Panc1 (cell line): ENCODE results near the gene SMIM1. TPM values are rescaled to one million over a fixed set of nuclear protein-coding genes. Genes with fewer than 3 reads are reported as not detected.
A peak's percentile ranks its signal among the peaks of the same experiment; 100 is the strongest.

Source experiments
- ATAC-seq: fragments of 200-7000 bp; cut with Tn5 transposase; 2 replicates; pipeline ENCODE4 v1.9.1; 2020; ENCODE audit warnings: mild to moderate bottlenecking, moderate library complexity
- Bru-seq: library from RNA; stranded (reverse); fragments of 400-500 nt; gene quantifications from one replicate; lab custom pipeline; 2021; lab: Mats Ljungman, UMichigan
- BruChase-seq, 2 experiments: library from RNA; stranded (reverse); fragments of 400-500 nt; gene quantifications; one replicate each; lab custom pipeline; 2021; lab: Mats Ljungman, UMichigan
- BruUV-seq: library from RNA; stranded (reverse); fragments of 400-500 nt; replicated peaks from 2 replicates; lab custom pipeline; 2021; lab: Mats Ljungman, UMichigan
- CTCF ChIA-PET: fragments of 300-600 bp; sonication (Branson Sonifier 250); formaldehyde crosslinking; loops from one replicate; lab custom pipeline; 2022; ENCODE audit warnings: antibody characterized with exemption; lab: Charles Lee
- POLR2A ChIA-PET: fragments of 300-600 bp; sonication (Branson Sonifier 250); formaldehyde crosslinking; loops from one replicate; lab custom pipeline; 2022; ENCODE audit warnings: antibody characterized with exemption; lab: Charles Lee
- DNase-seq: peaks from one replicate; pipeline ENCODE4 v3.0.0-alpha.2; 2010; ENCODE audit warnings: low read depth, low spot score
- H3K27ac ChIP-seq: 2 replicates; pipeline ENCODE4 v1.5.1; 2011; ENCODE audit warnings: mild to moderate bottlenecking, low read length, inconsistent platforms
- H3K27me3 ChIP-seq: fragments of 200-500 bp; sonication (Bioruptor generic); 2 replicates; pipeline ENCODE4 v1.6.0; 2014; ENCODE audit warnings: low read length, inconsistent platforms; ENCODE audit not compliant: control insufficient read depth, insufficient read depth
- H3K36me3 ChIP-seq: fragments of 200-500 bp; sonication (Bioruptor generic); 2 replicates; pipeline ENCODE4 v1.5.1; 2014; ENCODE audit warnings: inconsistent platforms, mild to moderate bottlenecking, low read length, moderate library complexity; ENCODE audit not compliant: control insufficient read depth, insufficient read depth
- H3K4me1 ChIP-seq: 2 replicates; pipeline ENCODE4 v1.5.1; 2011; ENCODE audit warnings: inconsistent platforms, mild to moderate bottlenecking, low read length, moderate library complexity; ENCODE audit not compliant: control insufficient read depth, insufficient read depth
- H3K4me3 ChIP-seq, 2 experiments: 2 replicates each; pipeline ENCODE4 v1.5.1; 2011 to 2012; ENCODE audit warnings: low read depth in 2 of 2, low read length in 2 of 2, mild to moderate bottlenecking in 2 of 2, inconsistent platforms in 1 of 2, moderate library complexity in 1 of 2
- H3K9me3 ChIP-seq: fragments of 200-500 bp; sonication (Bioruptor generic); 2 replicates; pipeline ENCODE4 v1.5.1; 2014; ENCODE audit warnings: low read depth, mild to moderate bottlenecking, inconsistent platforms, low read length, moderate library complexity; ENCODE audit not compliant: control insufficient read depth, insufficient read depth
- POLR2AphosphoS5 ChIP-seq: IDR thresholded peaks from 2 replicates; pipeline ENCODE4 v1.6.1; 2012; ENCODE audit warnings: mild to moderate bottlenecking, low read depth, low read length, moderate library complexity
- SIN3A ChIP-seq: IDR thresholded peaks from 2 replicates; pipeline ENCODE4 v1.6.1; 2012; ENCODE audit warnings: low read depth, mild to moderate bottlenecking, low read length, moderate library complexity, borderline replicate concordance; ENCODE audit not compliant: insufficient read depth
- TCF7L2 ChIP-seq: IDR thresholded peaks from 2 replicates; pipeline ENCODE4 v1.6.1; 2011; ENCODE audit warnings: mild to moderate bottlenecking, low read depth, low read length, inconsistent platforms
- in situ Hi-C: cut with HindIII; loops from 2 replicates; pipeline ENCODE4 v1.10.0; 2016; ENCODE audit warnings: low sequenced_read_pairs, low pct_unique_long_range_greater_than_20kb
- intact Hi-C: fragments of 100-400 bp; cut with micrococcal nuclease; formaldehyde crosslinking; loops from one replicate; pipeline ENCODE4 v1.10.0; 2022; ENCODE audit not compliant: unreplicated experiment
- long read RNA-seq: library from polyadenylated mRNA; unstranded; transcript quantifications from one replicate; pipeline ENCODE4 v2.0.0, GENCODE V29; 2021; ENCODE audit not compliant: unreplicated experiment
- polyA plus RNA-seq: library from polyadenylated mRNA; unstranded; fragments of >200 nt; gene quantifications from one replicate; pipeline ENCODE4 v1.2.1, GENCODE V29; 2012; ENCODE audit warnings: missing spikeins; ENCODE audit not compliant: insufficient read length
- total RNA-seq: library from RNA; stranded (reverse); gene quantifications from one replicate; pipeline ENCODE4 v1.2.1, GENCODE V29; 2021; ENCODE audit not compliant: unreplicated experiment
- TF ChIP-seq, protein P1 (sequence below): fragments of 450-650 bp; IDR thresholded peaks from 2 replicates; pipeline ENCODE4 v1.5.1; 2017; ENCODE audit warnings: mild to moderate bottlenecking
- TF ChIP-seq, protein P2 (sequence below), 2 experiments: IDR thresholded peaks; 2 replicates each; pipeline ENCODE4 v1.6.1; 2011 to 2012; ENCODE audit warnings: low read depth in 2 of 2, control low read depth in 1 of 2, low read length in 1 of 2, mild to moderate bottlenecking in 1 of 2, moderate library complexity in 1 of 2; ENCODE audit not compliant: insufficient read depth in 1 of 2

The SMIM1 gene, protein sequence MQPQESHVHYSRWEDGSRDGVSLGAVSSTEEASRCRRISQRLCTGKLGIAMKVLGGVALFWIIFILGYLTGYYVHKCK
- 35.5 TPM for total RNA-seq
- 37.1 TPM for polyA plus RNA-seq
- Bru-seq, nascent RNA: percentile 49 among the genes with signal in this experiment
- percentile 42 among the genes with signal in this experiment for BruChase-seq, experiment 1, labeled RNA remaining after a 2-hour chase
- BruChase-seq, experiment 2, labeled RNA remaining after a 6-hour chase: percentile 41 among the genes with signal in this experiment
- long read RNA-seq, partial matches to known transcripts: 4 of 13 reads
- long read RNA-seq, other reads (novel, unspliced or antisense): 4 of 13 reads

- TF ChIP-seq SIN3A: no peak
- TF ChIP-seq TCF7L2: no peak
- no peak for TF ChIP-seq POLR2AphosphoS5
- TF ChIP-seq, protein P1, sequence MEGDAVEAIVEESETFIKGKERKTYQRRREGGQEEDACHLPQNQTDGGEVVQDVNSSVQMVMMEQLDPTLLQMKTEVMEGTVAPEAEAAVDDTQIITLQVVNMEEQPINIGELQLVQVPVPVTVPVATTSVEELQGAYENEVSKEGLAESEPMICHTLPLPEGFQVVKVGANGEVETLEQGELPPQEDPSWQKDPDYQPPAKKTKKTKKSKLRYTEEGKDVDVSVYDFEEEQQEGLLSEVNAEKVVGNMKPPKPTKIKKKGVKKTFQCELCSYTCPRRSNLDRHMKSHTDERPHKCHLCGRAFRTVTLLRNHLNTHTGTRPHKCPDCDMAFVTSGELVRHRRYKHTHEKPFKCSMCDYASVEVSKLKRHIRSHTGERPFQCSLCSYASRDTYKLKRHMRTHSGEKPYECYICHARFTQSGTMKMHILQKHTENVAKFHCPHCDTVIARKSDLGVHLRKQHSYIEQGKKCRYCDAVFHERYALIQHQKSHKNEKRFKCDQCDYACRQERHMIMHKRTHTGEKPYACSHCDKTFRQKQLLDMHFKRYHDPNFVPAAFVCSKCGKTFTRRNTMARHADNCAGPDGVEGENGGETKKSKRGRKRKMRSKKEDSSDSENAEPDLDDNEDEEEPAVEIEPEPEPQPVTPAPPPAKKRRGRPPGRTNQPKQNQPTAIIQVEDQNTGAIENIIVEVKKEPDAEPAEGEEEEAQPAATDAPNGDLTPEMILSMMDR: no peak
- TF ChIP-seq, protein P2, sequence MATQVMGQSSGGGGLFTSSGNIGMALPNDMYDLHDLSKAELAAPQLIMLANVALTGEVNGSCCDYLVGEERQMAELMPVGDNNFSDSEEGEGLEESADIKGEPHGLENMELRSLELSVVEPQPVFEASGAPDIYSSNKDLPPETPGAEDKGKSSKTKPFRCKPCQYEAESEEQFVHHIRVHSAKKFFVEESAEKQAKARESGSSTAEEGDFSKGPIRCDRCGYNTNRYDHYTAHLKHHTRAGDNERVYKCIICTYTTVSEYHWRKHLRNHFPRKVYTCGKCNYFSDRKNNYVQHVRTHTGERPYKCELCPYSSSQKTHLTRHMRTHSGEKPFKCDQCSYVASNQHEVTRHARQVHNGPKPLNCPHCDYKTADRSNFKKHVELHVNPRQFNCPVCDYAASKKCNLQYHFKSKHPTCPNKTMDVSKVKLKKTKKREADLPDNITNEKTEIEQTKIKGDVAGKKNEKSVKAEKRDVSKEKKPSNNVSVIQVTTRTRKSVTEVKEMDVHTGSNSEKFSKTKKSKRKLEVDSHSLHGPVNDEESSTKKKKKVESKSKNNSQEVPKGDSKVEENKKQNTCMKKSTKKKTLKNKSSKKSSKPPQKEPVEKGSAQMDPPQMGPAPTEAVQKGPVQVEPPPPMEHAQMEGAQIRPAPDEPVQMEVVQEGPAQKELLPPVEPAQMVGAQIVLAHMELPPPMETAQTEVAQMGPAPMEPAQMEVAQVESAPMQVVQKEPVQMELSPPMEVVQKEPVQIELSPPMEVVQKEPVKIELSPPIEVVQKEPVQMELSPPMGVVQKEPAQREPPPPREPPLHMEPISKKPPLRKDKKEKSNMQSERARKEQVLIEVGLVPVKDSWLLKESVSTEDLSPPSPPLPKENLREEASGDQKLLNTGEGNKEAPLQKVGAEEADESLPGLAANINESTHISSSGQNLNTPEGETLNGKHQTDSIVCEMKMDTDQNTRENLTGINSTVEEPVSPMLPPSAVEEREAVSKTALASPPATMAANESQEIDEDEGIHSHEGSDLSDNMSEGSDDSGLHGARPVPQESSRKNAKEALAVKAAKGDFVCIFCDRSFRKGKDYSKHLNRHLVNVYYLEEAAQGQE (IDR thresholded peaks at IDR 0.05; ENCODE audit: insufficient read depth in 1 of 2, low read depth in 2 of 2, low read length in 1 of 2): no peak
- Histone ChIP-seq H3K4me1 (peaks cover 51% of the 10 kb centered on the region), H3K27me3 (no peaks in the 10 kb centered on the region), H3K27ac (peak within 1 kb of the TSS; percentile 58), H3K9me3 (no peaks in the 10 kb centered on the region), H3K36me3 (no peaks in the 10 kb centered on the region), H3K4me3 (peak within 1 kb of the TSS; percentile 54 to 57)
- DNase-seq (no peak), ATAC-seq (peak; percentile 33)
- CTCF ChIA-PET: interaction anchor here (1.1 kb wide), 1 partner anchor 48 kb away, joined by 3 read pairs; no protein-coding TSS in a partner anchor
- in situ Hi-C loops: no loop called here
- POLR2A ChIA-PET: no interaction called here
- no TSS peak for BruUV-seq
- intact Hi-C loops: no loop called here
Observed at GRCh38 chr1:3772715-3773571, at the start of gene SMIM1. SMIM1 (plus strand) TSS chr1:3772749; CDS start chr1:3775374, 2,625 bp downstream.

DNA sequence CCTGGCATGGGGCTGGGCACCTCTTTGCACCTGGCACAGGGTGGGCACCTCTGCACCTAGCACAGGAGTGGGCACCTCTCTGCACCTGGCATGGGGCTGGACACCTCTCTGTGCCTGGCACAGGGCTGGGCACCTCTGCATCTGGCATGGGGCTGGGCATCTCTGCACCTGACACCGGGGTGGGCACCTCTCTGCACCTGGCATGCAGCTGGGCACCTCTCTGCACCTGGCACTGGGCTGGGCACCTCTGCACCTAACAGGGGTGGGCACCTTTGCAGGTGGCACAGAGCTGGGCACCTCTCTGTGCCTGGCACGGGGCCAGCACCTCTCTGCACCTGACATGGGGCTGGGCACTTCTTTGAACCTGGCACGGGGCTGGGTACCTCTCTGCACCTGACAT, 49.7 kb upstream of the SMIM1 start:
- H3K27ac ChIP-seq: no peak overlapping the region
- CTCF ChIA-PET: interaction anchor here (0.7 kb wide), 2 partner anchors 20 to 624 kb away, joined by 4 to 6 read pairs; no protein-coding TSS in a partner anchor
- no TSS peak for BruUV-seq
- H3K4me1 ChIP-seq: peaks cover 6% of the 10 kb centered on the region
- ATAC-seq (no peak), DNase-seq (no peak)
- no peaks in the 10 kb centered on the region for H3K36me3 ChIP-seq
- H3K27me3 ChIP-seq: no peaks in the 10 kb centered on the region
- no peaks in the 10 kb centered on the region for H3K9me3 ChIP-seq
- in situ Hi-C loops: no loop called here
- TF ChIP-seq SIN3A: no peak
- TF ChIP-seq, protein P2 (IDR thresholded peaks at IDR 0.05; ENCODE audit: insufficient read depth in 1 of 2, low read depth in 2 of 2, low read length in 1 of 2): no peak
- no peak for TF ChIP-seq TCF7L2
- TF ChIP-seq POLR2AphosphoS5: no peak
- TF ChIP-seq, protein P1: no peak
- POLR2A ChIA-PET: no interaction called here
- intact Hi-C loops: loop anchor here (10.0 kb wide), 2 partner anchors 68 to 98 kb away; partner anchors contain the start of genes TP73, TPRG1L and WRAP73
- H3K4me3 ChIP-seq: no peak overlapping the region
